ENCODE data around the gene HS3ST3A1. TPM values are rescaled to one million over a fixed set of nuclear protein-coding genes. Genes with fewer than 3 reads are reported as not detected.

Gene HS3ST3A1
- total RNA-seq, 1 donor from 2014 or later = 14.2 TPM

- no peak for DNase-seq (ENCODE audit: extremely low read depth, low read depth, low spot score)
These were observed 60.7 kb downstream of the HS3ST3A1 start for GRCh38 chr17:13541032-13541480.

GRCh38 chr17:13540546-13540945, 61.2 kb downstream of the HS3ST3A1 start:
- no peak for DNase-seq (ENCODE audit: extremely low read depth, low read depth, low spot score)

- no peak for DNase-seq (ENCODE audit: extremely low read depth, low read depth, low spot score)
These were observed 62.3 kb downstream of the HS3ST3A1 start for GRCh38 chr17:13539421-13539820.

DNA sequence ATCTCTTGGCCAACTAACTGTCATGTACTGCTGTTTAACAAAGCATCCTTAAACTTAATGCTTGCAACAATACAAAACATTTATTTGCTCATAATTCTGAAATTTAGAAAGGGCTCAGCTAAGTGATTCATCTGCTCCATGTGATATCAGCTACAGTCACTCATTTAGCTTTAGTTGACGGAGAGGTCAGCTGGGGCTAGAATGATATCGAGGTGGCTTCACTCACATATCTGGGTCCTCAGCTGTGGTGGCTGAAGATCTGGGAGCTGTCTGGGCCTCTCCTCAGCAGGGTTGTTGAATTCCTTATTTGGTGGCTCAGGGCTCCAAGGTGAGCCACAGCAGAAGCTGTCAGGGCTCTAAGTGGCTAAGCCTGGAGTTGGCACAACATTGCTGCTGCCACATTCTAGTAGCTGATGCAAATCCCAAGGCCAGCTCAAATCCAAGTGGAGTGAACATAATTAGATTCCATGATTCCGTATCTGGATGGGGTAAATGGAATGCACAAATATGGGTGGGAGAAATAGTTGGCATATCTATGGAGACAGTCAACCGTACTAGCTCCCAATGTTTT, 62.8 kb downstream of the HS3ST3A1 start:
- no peak for DNase-seq (ENCODE audit: extremely low read depth, low read depth, low spot score)

DNA sequence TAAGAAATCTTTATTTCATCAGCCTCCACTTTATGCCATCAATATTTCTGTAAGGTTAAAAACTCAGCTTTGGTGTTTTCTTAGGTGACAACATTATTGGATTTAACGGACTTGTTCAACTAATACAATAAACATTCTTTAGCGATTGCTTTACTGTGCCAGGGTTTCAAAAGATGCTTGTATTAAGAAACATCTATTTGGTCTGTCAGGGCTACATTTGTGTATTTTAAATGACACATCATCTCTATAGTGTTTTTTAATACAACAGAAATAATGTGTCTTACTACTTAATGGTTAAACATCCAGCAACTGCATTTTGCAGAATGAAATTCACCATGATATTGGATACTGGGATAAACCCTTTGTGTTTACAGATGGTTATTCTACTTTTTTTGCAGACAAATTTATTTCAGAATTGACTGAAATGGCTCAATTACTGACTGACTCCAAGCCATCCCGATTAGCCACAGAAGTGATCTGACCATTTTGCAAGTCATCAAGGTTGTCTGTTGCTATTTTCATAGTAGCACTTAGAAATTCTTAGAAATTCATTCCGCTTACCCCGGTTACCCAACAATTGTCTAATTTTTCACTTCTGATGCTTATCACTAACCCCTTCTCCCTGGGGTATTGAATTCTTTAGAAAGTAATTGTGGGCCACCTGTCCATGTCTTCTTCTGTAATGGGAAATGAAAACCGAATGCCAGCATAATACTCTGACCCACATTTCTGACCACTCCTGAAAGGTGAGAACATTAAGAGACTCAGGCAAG, 63.7 kb downstream of the HS3ST3A1 start:
- DNase-seq (ENCODE audit: extremely low read depth, low read depth, low spot score) = no peak

DNA sequence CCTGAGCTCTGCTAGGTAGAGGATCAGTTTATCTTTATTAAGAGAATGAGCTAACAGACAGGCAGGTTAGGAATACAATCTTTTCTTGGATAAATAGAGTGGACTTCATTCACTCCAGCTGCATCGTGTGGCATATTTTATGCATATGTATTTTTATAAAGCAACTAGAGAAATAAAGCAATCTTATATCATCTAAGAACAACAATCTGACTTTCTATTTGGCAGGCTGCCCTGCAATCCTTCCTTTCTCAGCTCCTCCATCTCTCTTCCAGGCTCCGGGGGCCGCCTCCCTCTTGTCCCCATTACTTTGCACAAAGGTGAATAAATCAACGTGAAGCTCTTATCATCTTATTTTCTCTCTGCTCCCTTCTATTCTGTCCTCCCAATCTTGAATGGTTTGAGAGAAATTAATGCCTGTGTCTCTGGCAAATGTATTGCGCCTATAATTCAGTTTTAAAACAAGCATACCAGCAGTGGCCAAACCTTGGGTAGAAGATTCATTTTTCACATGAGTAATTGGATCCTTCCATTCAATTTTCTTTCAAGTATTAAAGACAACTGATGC, 64.5 kb downstream of the HS3ST3A1 start:
- no peak for DNase-seq (ENCODE audit: extremely low read depth, low read depth, low spot score)

DNA sequence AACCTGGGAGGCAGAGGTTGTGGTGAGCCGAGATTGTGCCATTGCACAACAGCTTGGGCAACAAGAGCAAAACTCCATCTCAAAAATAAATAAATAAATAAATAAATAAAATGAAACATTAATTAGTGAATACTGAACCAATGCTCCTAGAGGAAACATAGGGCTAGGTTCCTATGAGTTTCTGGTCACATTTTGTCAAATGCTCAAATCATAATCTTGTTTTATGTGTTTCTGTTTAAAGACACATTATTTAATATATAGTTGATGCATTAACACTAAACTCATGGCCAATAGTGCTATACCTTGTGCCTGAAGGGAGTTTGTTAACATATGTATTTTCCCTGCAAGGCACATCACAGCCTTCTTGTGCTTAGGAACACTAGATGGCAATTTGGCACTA, 66.8 kb downstream of the HS3ST3A1 start:
- DNase-seq (ENCODE audit: extremely low read depth, low read depth, low spot score) = no peak

DNA sequence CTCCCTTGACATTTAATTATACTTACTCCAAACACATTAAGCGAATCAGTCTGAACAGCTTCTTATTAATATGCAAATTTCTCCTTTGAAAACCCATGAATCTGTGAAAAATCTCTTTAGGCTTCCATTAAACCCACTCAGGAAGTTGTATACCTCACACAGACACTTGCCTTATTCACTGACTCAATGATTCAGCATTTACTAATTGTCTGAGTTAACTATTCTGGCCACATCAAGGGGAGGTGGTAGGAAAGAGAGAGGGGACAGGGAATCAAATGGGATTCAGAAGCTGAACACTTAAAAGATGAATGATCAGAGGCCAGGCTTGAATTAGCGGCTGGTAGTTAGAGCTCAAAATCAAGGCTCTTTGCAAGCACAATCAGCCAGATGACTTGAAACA, 70.0 kb downstream of the HS3ST3A1 start:
- DNase-seq (ENCODE audit: extremely low read depth, low read depth, low spot score) = no peak

GRCh38 chr17:13525876-13526275, 75.9 kb downstream of the HS3ST3A1 start:
- DNase-seq (ENCODE audit: extremely low read depth, low read depth, low spot score) = no peak

DNA sequence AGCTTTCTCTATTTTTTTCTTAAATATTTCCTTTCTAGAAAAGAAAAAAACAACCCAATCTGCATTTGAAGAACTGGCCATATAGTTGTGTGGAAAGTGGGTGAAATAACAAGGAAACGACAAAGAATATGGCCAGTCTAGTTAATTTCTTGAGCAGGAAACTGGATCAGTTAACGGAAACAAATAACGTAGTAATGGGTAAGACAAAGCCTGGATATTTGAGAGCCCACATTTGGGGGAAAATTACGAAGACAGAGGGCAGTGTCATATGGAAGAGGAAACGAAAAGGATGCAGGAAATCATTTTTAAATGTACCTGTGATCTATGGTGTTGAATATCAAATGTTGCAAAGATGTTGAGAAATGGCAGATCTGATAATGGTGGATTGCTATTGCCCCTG, 78.6 kb downstream of the HS3ST3A1 start:
- no peak for DNase-seq (ENCODE audit: extremely low read depth, low read depth, low spot score)

- no peak for DNase-seq (ENCODE audit: extremely low read depth, low read depth, low spot score)
These were observed 79.0 kb downstream of the HS3ST3A1 start for GRCh38 chr17:13522749-13523148.

- DNase-seq (ENCODE audit: extremely low read depth, low read depth, low spot score) = no peak
These were observed 79.9 kb downstream of the HS3ST3A1 start for GRCh38 chr17:13521784-13522183.

DNA sequence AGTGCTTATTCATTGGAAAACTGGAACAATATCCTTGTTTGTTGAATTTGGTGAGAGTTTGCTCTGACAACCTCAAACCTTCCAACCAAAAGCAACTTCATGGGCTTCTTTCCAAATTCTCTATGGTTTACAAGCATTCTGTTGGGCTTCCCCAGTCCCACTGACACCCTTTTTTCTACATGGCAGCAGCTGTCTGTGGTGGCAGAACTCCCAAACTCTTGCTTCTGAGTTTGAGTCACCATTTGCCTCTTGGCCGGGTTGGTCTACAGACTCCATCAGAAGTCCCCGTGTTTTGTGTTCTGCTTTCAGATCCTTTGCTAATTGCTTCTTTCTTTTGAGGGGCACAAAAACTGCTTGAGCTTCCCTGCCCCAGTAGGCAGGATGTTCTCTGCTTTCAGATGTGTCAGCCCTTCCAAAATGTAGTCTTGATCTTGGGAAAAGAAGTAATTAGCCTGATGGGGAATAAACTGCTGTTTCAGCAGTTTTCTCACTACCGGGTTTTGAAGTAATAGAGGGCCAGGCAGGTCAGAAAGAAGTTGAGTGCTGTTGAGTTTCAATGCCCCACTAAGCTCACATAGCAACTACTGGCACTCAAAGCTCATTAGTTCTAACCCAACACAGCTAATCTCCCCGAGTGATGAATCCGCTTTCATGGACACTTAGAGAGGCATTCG, 80.7 kb downstream of the HS3ST3A1 start:
- DNase-seq (ENCODE audit: extremely low read depth, low read depth, low spot score) = no peak

GRCh38 chr17:13518261-13519000, 83.3 kb downstream of the HS3ST3A1 start:
- DNase-seq (ENCODE audit: extremely low read depth, low read depth, low spot score) = no peak

- DNase-seq (ENCODE audit: extremely low read depth, low read depth, low spot score) = no peak
These were observed 88.7 kb downstream of the HS3ST3A1 start for GRCh38 chr17:13513039-13513405.

DNA sequence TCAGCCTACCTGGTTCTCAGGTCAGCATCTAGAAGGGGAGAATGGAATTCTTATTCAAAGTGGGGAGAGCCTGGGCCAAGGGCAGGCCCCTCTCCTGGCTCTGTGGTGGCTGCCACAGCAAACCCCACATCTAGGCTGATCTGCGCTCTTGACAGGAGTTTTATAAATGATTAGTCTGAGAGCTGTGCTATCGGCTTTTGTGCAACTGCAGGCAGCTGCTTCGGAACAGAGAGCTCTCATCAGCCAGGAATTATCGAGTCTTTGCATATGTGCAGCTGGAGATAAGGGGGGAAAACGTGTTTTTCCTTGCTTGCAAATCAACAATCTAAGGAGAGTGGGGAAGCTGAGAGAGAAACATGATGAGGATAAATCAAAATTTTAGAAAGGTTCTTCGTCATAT, 91.7 kb downstream of the HS3ST3A1 start:
- DNase-seq (ENCODE audit: extremely low read depth, low read depth, low spot score) = no peak

DNA sequence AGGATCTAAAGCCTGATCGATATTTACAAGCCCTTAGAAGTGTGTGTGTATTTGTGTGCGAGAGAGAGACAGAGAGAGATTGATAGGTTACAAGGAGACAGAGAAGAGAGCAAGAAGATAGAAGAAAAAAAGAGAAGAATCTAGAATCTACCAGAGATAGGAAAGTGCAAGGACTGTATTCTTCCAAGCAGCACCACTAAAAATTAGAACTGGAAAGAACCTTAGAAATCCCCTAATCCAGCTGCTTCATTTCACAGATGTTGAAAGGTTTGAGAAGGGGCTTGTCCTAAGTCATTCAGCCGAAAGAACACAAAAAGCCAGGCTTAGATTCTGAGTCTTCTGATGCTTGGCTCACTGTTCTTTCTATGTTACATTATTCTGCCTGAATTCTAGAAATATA, 92.2 kb downstream of the HS3ST3A1 start:
- DNase-seq (ENCODE audit: extremely low read depth, low read depth, low spot score) = no peak

DNA sequence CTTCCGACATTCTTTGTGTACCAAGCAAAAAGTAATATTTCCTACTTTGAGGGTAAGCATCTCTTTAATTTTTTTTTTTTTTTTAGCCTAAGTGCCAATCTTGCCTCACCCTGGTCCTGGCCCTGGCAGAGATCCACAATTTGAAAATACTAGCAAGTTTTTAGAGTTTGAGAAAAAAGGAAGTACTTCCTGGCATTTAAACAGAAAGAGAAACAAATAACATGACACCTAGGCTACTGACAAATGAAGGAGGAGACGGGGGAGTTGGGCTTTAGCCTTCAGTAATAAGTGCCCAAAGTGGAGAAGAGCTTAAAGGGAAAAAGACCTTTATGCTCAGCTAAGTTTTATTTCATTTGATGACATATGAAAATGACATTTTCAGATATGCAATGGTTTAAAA, 92.8 kb downstream of the HS3ST3A1 start:
- DNase-seq (ENCODE audit: extremely low read depth, low read depth, low spot score) = no peak

DNA sequence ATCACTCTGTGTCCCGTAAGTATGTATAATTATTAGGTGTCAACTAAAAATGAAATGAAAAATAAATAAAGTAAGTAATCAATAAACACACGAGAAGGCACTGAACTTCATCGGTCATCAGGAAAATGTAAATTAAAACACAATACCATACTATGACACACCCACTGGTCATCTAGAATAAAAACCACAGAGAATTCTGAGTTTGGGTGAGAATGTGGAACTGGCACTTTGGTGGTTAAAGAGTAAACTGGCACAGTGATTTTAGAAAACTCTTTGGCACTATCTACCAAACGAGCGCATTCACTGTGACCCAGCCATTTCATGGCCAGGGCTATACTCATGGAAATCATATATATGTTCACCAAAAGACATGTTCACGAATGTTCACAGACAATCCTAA, 98.2 kb downstream of the HS3ST3A1 start:
- DNase-seq (ENCODE audit: extremely low read depth, low read depth, low spot score) = no peak

GRCh38 chr17:13502263-13502662, 99.5 kb downstream of the HS3ST3A1 start:
- DNase-seq (ENCODE audit: extremely low read depth, low read depth, low spot score) = no peak

DNA sequence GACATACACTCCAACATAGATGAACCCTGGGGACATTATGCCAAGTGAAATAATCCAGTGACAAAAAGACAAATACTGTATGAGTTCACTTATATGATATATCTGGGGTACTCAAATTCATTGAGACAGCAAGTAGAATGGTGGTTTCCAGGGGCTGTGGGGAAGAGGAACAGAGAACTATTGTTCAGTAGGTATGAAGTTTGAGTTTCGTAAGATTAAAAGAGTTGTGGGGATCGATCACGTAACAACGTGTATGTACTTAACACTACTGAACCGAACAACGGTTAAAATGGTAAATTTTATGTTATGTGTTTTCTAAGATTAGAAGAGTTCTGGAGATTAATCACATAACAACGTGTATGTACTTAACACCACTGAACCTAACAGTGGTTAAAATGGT, 100.8 kb downstream of the HS3ST3A1 start:
- DNase-seq (ENCODE audit: extremely low read depth, low read depth, low spot score) = no peak
